HepG2 (cell line): ENCODE results near the gene CYTH1. TPM values are rescaled to one million over a fixed set of nuclear protein-coding genes. Genes with fewer than 3 reads are reported as not detected.

Source experiments
- ATF3 ChIP-seq: sonication (generic); formaldehyde crosslinking; IDR thresholded peaks from 2 replicates; pipeline ENCODE4 v1.4.0; 2020; ENCODE audit warnings: missing genetic modification reagents
- BHLHE40 ChIP-seq: IDR thresholded peaks from 2 replicates; pipeline ENCODE4 v1.6.1; 2011; ENCODE audit warnings: low read length, improper control_type of control experiment
- CSRNP2 ChIP-seq: sonication (generic); formaldehyde crosslinking; conservative IDR thresholded peaks from 2 replicates; pipeline ENCODE4 v1.8.0; 2022; ENCODE audit warnings: low read depth, missing genetic modification reagents
- DMAP1 ChIP-seq: IDR thresholded peaks from 2 replicates; pipeline ENCODE4 v1.6.1; 2016
- FOXO1 ChIP-seq: sonication (generic); formaldehyde crosslinking; IDR thresholded peaks from 2 replicates; pipeline ENCODE4 v1.4.0; 2020; ENCODE audit warnings: missing genetic modification reagents
- FOXP4 ChIP-seq: sonication (generic); formaldehyde crosslinking; IDR thresholded peaks from 2 replicates; pipeline ENCODE4 v1.4.0; 2020; ENCODE audit warnings: missing genetic modification reagents
- GTF3A ChIP-seq: sonication (generic); formaldehyde crosslinking; conservative IDR thresholded peaks from 2 replicates; pipeline ENCODE4 v1.4.0; 2020; ENCODE audit warnings: mild to moderate bottlenecking, missing genetic modification reagents
- JDP2 ChIP-seq: sonication (generic); formaldehyde crosslinking; IDR thresholded peaks from 2 replicates; pipeline ENCODE4 v1.8.1; 2022; ENCODE audit warnings: missing genetic modification reagents, borderline replicate concordance
- KMT2B ChIP-seq: IDR thresholded peaks from 2 replicates; pipeline ENCODE4 v1.6.1; 2016; ENCODE audit warnings: missing genetic modification reagents, missing compliant biosample characterization
- MAFG ChIP-seq: sonication (generic); formaldehyde crosslinking; IDR thresholded peaks from 2 replicates; pipeline ENCODE4 v1.5.1; 2020; ENCODE audit warnings: mild to moderate bottlenecking, missing genetic modification reagents
- MTERF4 ChIP-seq: sonication (generic); formaldehyde crosslinking; IDR thresholded peaks from 2 replicates; pipeline ENCODE4 v1.8.0; 2023; ENCODE audit warnings: mild to moderate bottlenecking, missing genetic modification reagents
- PAWR ChIP-seq: sonication (generic); formaldehyde crosslinking; IDR thresholded peaks from 2 replicates; pipeline ENCODE4 v1.4.0; 2020; ENCODE audit warnings: missing genetic modification reagents, mild to moderate bottlenecking, borderline replicate concordance
- PHF5A ChIP-seq: IDR thresholded peaks from one replicate; pipeline ENCODE4 v1.6.1; 2018; ENCODE audit warnings: low read depth, missing genetic modification reagents; ENCODE audit not compliant: unreplicated experiment
- PLRG1 ChIP-seq: fragments of 450-650 bp; conservative IDR thresholded peaks from 2 replicates; pipeline ENCODE4 v1.6.1; 2016
- RBAK ChIP-seq: sonication (generic); formaldehyde crosslinking; IDR thresholded peaks from 2 replicates; pipeline ENCODE4 v1.5.1; 2020; ENCODE audit warnings: mild to moderate bottlenecking, missing genetic modification reagents
- RBFOX2 ChIP-seq: fragments of 200-400 bp; formaldehyde crosslinking; IDR thresholded peaks from 2 replicates; pipeline ENCODE4 v1.6.1; 2017; ENCODE audit warnings: low read depth, mild to moderate bottlenecking, low read length
- REL ChIP-seq: sonication (generic); formaldehyde crosslinking; conservative IDR thresholded peaks from 2 replicates; pipeline ENCODE4 v1.8.0; 2022; ENCODE audit warnings: mild to moderate bottlenecking, missing genetic modification reagents, moderate library complexity
- SOX6 ChIP-seq, 2 experiments: fragments of 450-650 bp in 1 of 2; sonication (generic) in 1 of 2; formaldehyde crosslinking in 1 of 2; IDR thresholded peaks; 2 replicates each; pipeline versions ENCODE4 v1.4.0 to v1.6.1; 2017 to 2020; ENCODE audit warnings: antibody characterized with exemption in 1 of 2, mild to moderate bottlenecking in 1 of 2, missing genetic modification reagents in 1 of 2
- TGIF2 ChIP-seq: IDR thresholded peaks from 2 replicates; pipeline ENCODE4 v1.6.1; 2016; ENCODE audit warnings: control low read depth, missing compliant biosample characterization
- ZNF224 ChIP-seq: sonication (generic); formaldehyde crosslinking; IDR thresholded peaks from 2 replicates; pipeline ENCODE4 v1.5.0; 2020; ENCODE audit warnings: mild to moderate bottlenecking, missing genetic modification reagents
- ZNF296 ChIP-seq: sonication (generic); formaldehyde crosslinking; conservative IDR thresholded peaks from 2 replicates; pipeline ENCODE4 v1.5.0; 2020; ENCODE audit warnings: mild to moderate bottlenecking, missing genetic modification reagents
- ZNF652 ChIP-seq: IDR thresholded peaks from 2 replicates; pipeline ENCODE4 v1.6.1; 2016; ENCODE audit warnings: low read depth, borderline replicate concordance
- ZNF674 ChIP-seq: sonication (generic); formaldehyde crosslinking; IDR thresholded peaks from 2 replicates; pipeline ENCODE4 v1.5.0; 2020; ENCODE audit warnings: low read depth, mild to moderate bottlenecking, missing genetic modification reagents
- ZNF878 ChIP-seq: sonication (generic); formaldehyde crosslinking; IDR thresholded peaks from 2 replicates; pipeline ENCODE4 v1.8.1; 2023; ENCODE audit warnings: mild to moderate bottlenecking, missing genetic modification reagents, moderate library complexity
- ZSCAN31 ChIP-seq: sonication (generic); formaldehyde crosslinking; IDR thresholded peaks from 2 replicates; pipeline ENCODE4 v1.5.0; 2020; ENCODE audit warnings: low read depth, mild to moderate bottlenecking, missing genetic modification reagents
- polyA plus RNA-seq, 8 experiments: library from polyadenylated mRNA; depleted of rRNA in 3 of 8; stranded (reverse) in 7 of 8; unstranded in 1 of 8; fragments of >200 nt; fragmentation: Illumina TruSeq in 4 of 8; extraction: Trizol in 4 of 8; gene quantifications; 2 replicates each; pipeline versions ENCODE4 v1.2.1 to v1.2.3, GENCODE V29; 2011 to 2016; ENCODE audit warnings: low read depth in 4 of 8, missing spikeins in 1 of 8, mixed read lengths in 1 of 8; ENCODE audit not compliant: insufficient read depth in 1 of 8
- total RNA-seq, 5 experiments: library from RNA; depleted of rRNA; stranded (reverse); fragments of >200 nt; fragmentation: Illumina TruSeq; extraction: Trizol; gene quantifications; 2 replicates each; pipeline ENCODE4 v1.2.3, GENCODE V29; 2016; ENCODE audit warnings: low read depth in 1 of 5

Gene CYTH1
- total and polyA plus RNA-seq, 2 of the 13 experiments (the other 11 are each of a cell fraction or from before 2014, with no cell fraction given) = 20.1 to 48.9 TPM

- TF ChIP-seq RBAK (CRISPR knock-in tag) (peak; percentile 91), ZNF224 (CRISPR knock-in tag) (peak; percentile 33; the same call in 1 of the 2 replicates), TGIF2 (CRISPR knock-in tag) (peak; percentile 92), GTF3A (no peak), FOXO1 (CRISPR knock-in tag) (peak; percentile 99), CSRNP2 (CRISPR knock-in tag) (no peak), ZNF296 (CRISPR knock-in tag) (0 out of 2 replicates have a peak, but pooled peaks have one; percentile 54), REL (peak; percentile 84), DMAP1 (CRISPR knock-in tag) (peak; percentile 92), ATF3 (CRISPR knock-in tag) (peak; percentile 61), MAFG (CRISPR knock-in tag) (no peak), FOXP4 (peak; percentile 99), RBFOX2 (no peak), ZNF652 (CRISPR knock-in tag) (0 out of 2 replicates have a peak, but pooled peaks have one; percentile 33), ZSCAN31 (peak; percentile 85), SOX6 (IDR thresholded peaks at IDR 0.05) (no peak), SOX6 (CRISPR knock-in tag; IDR thresholded peaks at IDR 0.05) (peak; percentile 92), PHF5A (CRISPR knock-in tag) (peak; percentile 86), BHLHE40 (peak; percentile 84; the same call in 1 of the 2 replicates), ZNF878 (CRISPR knock-in tag) (peak; percentile 90), PLRG1 (no peak), ZNF674 (CRISPR knock-in tag) (no peak), PAWR (CRISPR knock-in tag) (no peak), KMT2B (peak; percentile 71), MTERF4 (CRISPR knock-in tag) (no peak), JDP2 (CRISPR knock-in tag) (no peak; the same call in 1 of the 2 replicates)
These were observed 131.9 kb downstream of the CYTH1 start (continued) for GRCh38 chr17:78650093-78650715.
